ENCODE measurements around the gene TIAM2. TPM values are rescaled to one million over a fixed set of nuclear protein-coding genes. Genes with fewer than 3 reads are reported as not detected.
"Not testable (repeated sequence)": the region's sequence is repeated elsewhere in the genome, so short reads cannot be mapped to it uniquely, and the experiment has no call there.

Gene TIAM2
- total RNA-seq, 2 experiments from 2014 or later: 4.9 to 5.6 TPM

DNA sequence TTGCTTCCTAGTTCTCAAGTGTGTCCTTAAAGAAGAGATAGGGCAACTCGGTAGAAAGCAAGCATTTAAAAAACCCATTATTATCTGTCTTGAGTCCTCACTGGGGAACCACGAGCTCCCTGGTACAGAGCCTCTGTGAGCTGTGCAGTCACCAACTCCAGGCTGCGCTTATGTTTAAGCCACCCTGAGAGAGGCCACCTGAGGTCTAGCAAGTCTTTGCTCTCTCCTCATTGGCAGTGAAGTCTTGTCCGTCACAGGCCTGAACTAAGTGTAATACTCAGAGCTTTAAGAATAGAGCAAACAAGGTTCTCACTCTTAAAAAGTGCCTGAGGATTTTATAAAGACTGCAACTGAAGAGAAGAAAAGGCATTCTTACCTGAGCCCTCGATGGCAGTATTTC lies 264.8 kb downstream of the TIAM2 start:
- no peak for DNase-seq
- Mint-ChIP-seq H3K27me3 (no peaks in the 10 kb centered on the region), H3K4me3 (no peak overlapping the region), H3K36me3 (ENCODE audit: low read depth) (peaks cover 27% of the 10 kb centered on the region), H3K27ac (no peak overlapping the region), H3K9me3 (no peaks in the 10 kb centered on the region), H3K4me1 (peaks cover 12% of the 10 kb centered on the region)
- ChIA-PET CTCF (interaction anchor here (0.9 to 2.1 kb wide), 3 partner anchors 9 to 82 kb away, joined by 3 to 8 read pairs (median 5); no protein-coding TSS in a partner anchor), POLR2A (no interaction called here)

DNA sequence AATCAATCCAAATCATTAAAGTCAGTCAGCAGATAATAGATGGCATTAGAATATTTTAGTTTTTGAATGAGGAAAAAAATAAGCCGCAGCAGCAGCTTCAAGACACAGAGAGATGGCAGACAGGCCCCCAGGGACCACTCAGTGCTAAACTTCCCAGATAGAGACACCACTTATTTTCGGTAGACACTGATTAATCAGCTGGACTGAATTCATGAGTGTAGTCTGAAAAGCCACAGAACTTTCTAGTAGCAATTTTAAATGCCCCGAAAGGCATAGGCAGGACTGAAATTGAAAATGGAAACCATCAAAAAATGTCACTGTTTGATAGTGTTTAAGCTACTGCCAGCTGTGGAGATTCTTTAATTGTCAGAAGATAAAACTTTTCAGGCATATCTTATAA lies 265.6 kb downstream of the TIAM2 start:
- Mint-ChIP-seq H3K27ac (no peak overlapping the region), H3K4me3 (no peak overlapping the region), H3K36me3 (ENCODE audit: low read depth) (peaks cover 25% of the 10 kb centered on the region), H3K9me3 (no peaks in the 10 kb centered on the region), H3K27me3 (no peaks in the 10 kb centered on the region), H3K4me1 (peaks cover 12% of the 10 kb centered on the region)
- POLR2A ChIA-PET: no interaction called here
- no peak for DNase-seq
- CTCF ChIA-PET: interaction anchor here (1.6 kb wide), 1 partner anchor 9 kb away, joined by 3 read pairs; no protein-coding TSS in a partner anchor

DNA sequence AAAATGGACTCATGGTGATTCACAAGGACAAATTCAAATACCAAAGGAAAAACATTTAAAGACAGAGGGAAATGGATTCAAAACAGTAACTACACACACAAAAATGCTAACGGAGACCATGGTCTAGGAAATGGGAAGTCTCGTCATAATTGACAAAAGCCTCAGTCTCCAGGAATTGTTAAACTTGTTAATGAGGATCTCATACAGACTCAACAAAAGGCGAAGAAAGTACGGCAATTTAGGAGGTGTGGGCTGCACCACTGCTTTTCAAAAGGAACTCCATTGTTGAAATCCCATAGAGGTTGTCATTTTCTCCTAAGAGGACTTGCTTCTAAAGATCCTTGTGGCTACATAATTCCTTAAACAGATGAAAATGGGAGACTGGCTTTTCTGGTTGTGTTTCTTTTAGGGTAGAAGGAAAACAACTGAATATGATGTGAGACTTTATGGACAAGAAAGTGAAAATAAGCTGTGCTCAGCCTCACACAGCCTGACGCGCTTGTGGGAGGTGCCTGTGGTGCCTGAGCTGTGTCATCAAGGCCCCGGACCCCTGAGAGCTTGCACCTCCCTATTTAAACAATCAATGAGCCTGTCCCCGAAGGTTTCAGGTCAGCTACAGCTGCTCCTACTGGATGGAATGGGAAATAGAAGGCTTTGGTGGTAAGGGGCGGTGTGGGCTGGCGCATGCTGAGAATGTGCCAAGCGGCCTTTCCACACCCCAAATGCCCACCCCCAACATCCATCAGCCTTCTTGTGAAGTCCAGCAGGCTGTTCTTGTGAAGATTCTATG lies 266.2 kb downstream of the TIAM2 start:
- Mint-ChIP-seq H3K27me3 (no peaks in the 10 kb centered on the region), H3K4me3 (no peak overlapping the region), H3K36me3 (ENCODE audit: low read depth) (peaks cover 28% of the 10 kb centered on the region), H3K4me1 (peaks cover 12% of the 10 kb centered on the region), H3K27ac (no peak overlapping the region), H3K9me3 (no peaks in the 10 kb centered on the region)
- ChIA-PET POLR2A (no interaction called here), CTCF (interaction anchor here (1.1 kb wide), 2 partner anchors 84 to 333 kb away, joined by 3 to 6 read pairs; no protein-coding TSS in a partner anchor)
- no peak for DNase-seq

DNA sequence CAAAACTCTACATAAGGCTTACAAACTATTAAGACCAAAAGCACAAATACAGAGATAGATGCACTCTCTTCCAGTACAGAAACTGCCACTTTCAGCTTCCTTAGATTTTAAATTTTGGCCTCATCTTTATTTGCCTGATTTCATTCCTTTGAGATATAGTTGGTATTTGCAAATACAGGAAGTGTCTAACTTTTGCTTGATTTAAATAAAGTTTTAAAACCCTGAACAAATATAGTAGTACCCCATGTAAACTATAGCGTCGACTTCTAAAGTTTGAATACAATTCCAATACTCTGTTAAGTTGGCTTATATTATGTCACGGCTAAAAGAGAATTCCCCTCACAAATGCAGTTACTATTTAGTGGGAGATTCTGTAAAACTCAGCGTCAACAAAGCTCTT lies 267.5 kb downstream of the TIAM2 start:
- ChIA-PET POLR2A (no interaction called here), CTCF (interaction anchor here (1.1 kb wide), 1 partner anchor 335 kb away, joined by 3 read pairs; no protein-coding TSS in a partner anchor)

DNA sequence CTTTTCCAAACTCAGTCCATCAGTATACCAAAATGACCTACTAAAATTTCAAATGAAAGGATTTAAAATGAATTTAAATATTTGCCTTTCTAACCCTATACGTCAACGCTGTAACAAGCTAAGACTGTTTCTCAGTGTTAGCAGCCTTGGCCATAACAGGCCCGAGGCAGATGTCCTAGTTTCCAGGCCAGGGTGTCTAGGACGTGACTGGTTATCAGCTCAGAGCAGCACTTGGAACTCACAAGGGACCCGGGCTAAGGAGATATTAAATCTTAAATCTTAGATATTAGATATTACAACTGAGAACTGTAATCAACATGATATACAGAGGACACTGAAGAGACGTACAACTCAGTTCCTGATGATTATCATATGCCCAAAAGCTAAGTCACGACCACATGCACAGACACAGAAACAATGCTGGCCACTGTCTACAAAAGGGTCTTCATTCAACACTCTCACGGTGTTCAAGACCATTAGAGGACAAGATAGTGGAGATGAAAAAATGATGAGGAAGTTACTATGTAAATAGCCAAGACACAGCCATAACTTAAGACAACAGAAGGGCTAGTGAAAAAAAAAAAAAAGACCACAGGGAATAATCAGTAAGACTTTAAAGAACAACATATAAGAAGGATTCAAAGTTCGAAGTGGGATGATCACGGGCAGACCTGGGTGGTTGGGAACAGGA lies 268.4 kb downstream of the TIAM2 start, which contains the start of gene CLDN20:
Gene CLDN20, plus strand, starts transcription at position 641 of the 691 bp plus-strand sequence. CDS start 11,707 bp downstream, outside the sequence.
- H3K4me1 Mint-ChIP-seq: peaks cover 20% of the 10 kb centered on the region
- H3K36me3 Mint-ChIP-seq (ENCODE audit: low read depth): peaks cover 25% of the 10 kb centered on the region
- ChIA-PET CTCF (no interaction called here), POLR2A (interaction anchor here (0.5 kb wide), 1 partner anchor 71 kb away, joined by 16 read pairs; no protein-coding TSS in a partner anchor)
- H3K9me3 Mint-ChIP-seq: no peaks in the 10 kb centered on the region
- H3K4me3 Mint-ChIP-seq: no peak within 1 kb of the TSS
- no peaks in the 10 kb centered on the region for H3K27me3 Mint-ChIP-seq
- no peak for DNase-seq
- no peak within 1 kb of the TSS for H3K27ac Mint-ChIP-seq

More for the DNA sequence above, 267.5 kb downstream of the TIAM2 start:
- Mint-ChIP-seq H3K9me3 (no peaks in the 10 kb centered on the region), H3K27me3 (no peaks in the 10 kb centered on the region), H3K27ac (no peak overlapping the region), H3K36me3 (ENCODE audit: low read depth) (peaks cover 22% of the 10 kb centered on the region), H3K4me3 (no peak overlapping the region), H3K4me1 (peaks cover 16% of the 10 kb centered on the region)
- DNase-seq: no peak

DNA sequence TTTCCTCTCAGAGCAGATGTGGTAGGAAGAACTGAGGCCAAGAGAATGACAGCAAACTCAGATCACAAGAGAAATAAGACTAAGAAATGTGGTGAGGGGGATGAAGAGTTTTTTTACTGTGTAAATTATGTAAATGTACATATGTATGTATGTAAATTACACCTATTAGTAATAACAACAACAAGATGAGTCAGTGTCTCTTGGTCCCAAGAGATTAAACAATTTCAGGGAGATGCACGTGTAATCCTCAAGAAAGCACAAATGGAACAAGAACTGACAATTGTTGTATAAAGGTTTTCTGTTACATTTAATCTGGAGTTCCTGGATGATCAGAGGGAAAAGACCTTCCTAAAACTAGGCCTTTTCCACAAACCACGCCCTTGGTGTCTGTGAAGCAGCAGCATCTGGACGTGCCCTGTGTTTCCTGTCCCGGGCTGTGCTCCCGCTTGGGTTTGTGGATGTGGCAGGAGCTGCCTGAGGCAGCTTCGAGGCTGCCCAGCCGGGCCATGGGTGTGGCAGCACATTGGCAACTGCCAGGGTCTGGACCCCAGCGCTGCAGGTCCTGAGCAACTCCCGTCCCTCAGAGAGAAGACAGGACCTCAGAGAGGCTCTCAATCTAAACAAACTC lies 269.7 kb downstream of the TIAM2 start:
- Mint-ChIP-seq H3K27me3 (no peaks in the 10 kb centered on the region), H3K36me3 (ENCODE audit: low read depth) (peaks cover 19% of the 10 kb centered on the region), H3K9me3 (no peaks in the 10 kb centered on the region), H3K4me1 (peaks cover 20% of the 10 kb centered on the region), H3K4me3 (no peak overlapping the region), H3K27ac (no peak overlapping the region)
- ChIA-PET CTCF (no interaction called here), POLR2A (no interaction called here)
- DNase-seq: no peak

DNA sequence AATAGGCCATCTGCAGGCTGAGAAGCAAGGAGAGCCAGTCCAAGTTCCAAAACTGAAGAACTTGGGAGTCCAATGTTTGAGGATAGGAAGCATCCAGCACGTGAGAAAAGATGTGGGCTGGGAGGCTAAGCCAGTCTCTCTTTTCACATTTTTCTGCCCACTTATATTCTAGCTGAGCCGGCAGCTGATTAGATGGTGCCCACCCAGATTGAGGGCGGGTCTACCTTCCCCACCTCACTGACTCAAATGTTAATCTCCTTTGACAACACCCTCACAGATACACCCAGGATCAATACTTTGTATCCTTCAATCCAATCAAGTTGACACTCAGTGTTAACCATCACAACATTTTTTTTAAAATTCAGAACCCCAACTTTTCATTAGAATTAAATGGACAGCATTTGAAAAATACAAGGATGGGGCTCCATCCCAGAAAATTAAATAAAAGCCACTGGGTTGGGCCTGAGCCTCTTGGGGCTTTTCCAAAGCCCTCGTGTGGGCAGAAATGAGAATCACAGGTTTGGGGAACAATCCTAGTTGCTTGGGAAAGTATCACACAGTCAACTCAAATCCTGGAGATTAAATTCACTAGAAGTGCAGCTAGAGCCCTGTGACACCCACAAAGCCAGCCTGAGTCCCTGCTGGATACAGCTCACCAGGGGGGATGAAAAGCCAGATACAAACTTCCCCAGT lies 270.9 kb downstream of the TIAM2 start:
- ChIA-PET POLR2A (no interaction called here), CTCF (interaction anchor here (0.6 to 1.3 kb wide), 3 partner anchors 30 to 78 kb away, joined by 3 read pairs; no protein-coding TSS in a partner anchor)
- H3K27ac Mint-ChIP-seq: no peak overlapping the region
- H3K36me3 Mint-ChIP-seq (ENCODE audit: low read depth): peaks cover 14% of the 10 kb centered on the region
- no peak for DNase-seq
- no peaks in the 10 kb centered on the region for H3K27me3 Mint-ChIP-seq
- no peak overlapping the region for H3K4me3 Mint-ChIP-seq
- H3K4me1 Mint-ChIP-seq: peaks cover 16% of the 10 kb centered on the region
- no peaks in the 10 kb centered on the region for H3K9me3 Mint-ChIP-seq

DNA sequence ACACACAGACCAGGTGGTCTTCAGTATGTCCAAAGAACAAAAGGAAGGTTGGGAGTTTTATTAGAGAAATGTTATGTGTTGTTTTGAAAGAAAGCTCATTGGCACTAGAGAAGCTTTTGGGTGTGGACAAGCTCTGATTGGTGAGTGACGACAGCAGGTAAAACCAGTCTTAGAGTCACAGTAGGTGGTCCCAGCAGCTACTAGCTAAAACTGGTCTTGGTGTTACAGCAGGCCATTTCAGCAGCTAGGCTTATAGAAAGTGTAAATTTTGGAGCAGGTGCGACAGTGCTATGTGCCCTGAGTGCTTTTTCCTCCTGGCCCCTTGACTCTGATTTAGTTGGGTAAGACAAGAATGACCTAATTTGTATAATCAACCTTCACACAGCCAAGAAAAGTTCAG lies 272.3 kb downstream of the TIAM2 start:
- no peak for DNase-seq
- Mint-ChIP-seq H3K27me3 (no peaks in the 10 kb centered on the region), H3K36me3 (ENCODE audit: low read depth) (peaks cover 14% of the 10 kb centered on the region), H3K9me3 (no peaks in the 10 kb centered on the region), H3K4me1 (peaks cover 10% of the 10 kb centered on the region), H3K4me3 (no peak overlapping the region), H3K27ac (no peak overlapping the region)
- POLR2A ChIA-PET: no interaction called here
- CTCF ChIA-PET: interaction anchor here (1.3 to 1.5 kb wide), 2 partner anchors 10 to 33 kb away, joined by 3 read pairs; no protein-coding TSS in a partner anchor

DNA sequence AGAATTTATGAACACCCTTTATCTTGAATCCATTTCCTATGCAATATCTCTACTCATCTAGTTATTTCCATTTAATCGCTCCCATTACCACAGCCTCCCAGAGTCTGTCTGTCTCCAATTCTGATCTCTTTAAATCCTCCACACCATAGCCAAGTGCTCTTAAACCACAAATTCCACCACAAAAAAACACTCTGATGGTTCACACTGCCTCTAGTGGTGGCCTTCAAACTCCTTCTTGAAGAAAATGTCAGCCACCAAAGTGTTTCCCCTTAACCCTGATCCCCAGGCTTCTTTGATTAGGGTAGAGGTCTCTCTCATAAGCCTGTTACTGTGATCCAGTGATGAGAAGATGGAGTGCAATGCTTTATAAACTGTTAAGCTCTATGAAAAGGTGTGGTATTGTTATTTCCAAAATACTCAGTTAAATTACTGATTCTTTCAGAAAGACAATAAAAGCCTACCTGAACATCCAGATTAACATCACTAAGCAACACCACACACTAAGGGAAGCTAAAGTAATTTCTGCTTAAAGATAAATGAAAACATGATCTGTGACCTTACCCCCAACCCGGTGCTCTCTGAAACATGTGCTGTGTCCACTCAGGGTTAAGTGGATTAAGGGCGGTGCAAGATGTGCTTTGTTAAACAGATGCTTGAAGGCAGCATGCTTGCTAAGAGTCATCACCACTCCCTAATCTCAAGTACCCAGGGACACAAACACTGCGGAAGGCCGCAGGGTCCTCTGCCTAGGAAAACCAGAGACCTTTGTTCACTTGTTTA lies 273.2 kb downstream of the TIAM2 start:
- H3K27ac Mint-ChIP-seq, H3K4me1 Mint-ChIP-seq, H3K27me3 Mint-ChIP-seq, H3K9me3 Mint-ChIP-seq, POLR2A ChIA-PET, H3K4me3 Mint-ChIP-seq: not testable (repeated sequence)
- CTCF ChIA-PET: interaction anchor here (1.0 to 2.1 kb wide), 4 partner anchors 9 to 91 kb away, joined by 3 to 5 read pairs (median 4); no protein-coding TSS in a partner anchor
- peaks cover 16% of the 10 kb centered on the region for H3K36me3 Mint-ChIP-seq (ENCODE audit: low read depth)
- peak; percentile 36 for DNase-seq

DNA sequence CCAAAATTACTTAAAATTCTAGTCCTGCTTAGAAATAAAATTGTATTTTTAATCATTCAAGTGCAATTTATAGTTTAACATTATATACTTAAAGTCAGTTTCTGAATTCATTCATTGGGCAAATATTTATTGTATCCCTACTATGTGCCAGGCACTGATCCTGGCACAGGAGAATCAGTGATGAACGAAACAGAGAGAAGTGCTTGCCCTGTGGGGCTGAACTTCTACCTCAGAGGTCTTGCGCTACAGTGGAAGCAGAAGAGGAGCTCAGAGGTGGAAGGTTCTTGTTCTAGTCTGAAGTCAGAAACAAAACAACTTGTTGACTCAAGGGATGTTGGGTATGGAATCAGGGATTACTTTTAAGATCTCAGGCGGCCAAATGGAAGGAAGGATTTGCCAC lies 274.6 kb downstream of the TIAM2 start:
- Mint-ChIP-seq H3K36me3 (ENCODE audit: low read depth) (peaks cover 13% of the 10 kb centered on the region), H3K9me3 (no peaks in the 10 kb centered on the region), H3K27me3 (no peaks in the 10 kb centered on the region), H3K4me3 (no peak overlapping the region), H3K4me1 (peaks cover 8% of the 10 kb centered on the region), H3K27ac (no peak overlapping the region)
- POLR2A ChIA-PET: no interaction called here
- CTCF ChIA-PET: interaction anchor here (0.8 to 2.1 kb wide), 5 partner anchors 8 to 62 kb away, joined by 3 to 5 read pairs (median 3); no protein-coding TSS in a partner anchor
- DNase-seq: no peak

DNA sequence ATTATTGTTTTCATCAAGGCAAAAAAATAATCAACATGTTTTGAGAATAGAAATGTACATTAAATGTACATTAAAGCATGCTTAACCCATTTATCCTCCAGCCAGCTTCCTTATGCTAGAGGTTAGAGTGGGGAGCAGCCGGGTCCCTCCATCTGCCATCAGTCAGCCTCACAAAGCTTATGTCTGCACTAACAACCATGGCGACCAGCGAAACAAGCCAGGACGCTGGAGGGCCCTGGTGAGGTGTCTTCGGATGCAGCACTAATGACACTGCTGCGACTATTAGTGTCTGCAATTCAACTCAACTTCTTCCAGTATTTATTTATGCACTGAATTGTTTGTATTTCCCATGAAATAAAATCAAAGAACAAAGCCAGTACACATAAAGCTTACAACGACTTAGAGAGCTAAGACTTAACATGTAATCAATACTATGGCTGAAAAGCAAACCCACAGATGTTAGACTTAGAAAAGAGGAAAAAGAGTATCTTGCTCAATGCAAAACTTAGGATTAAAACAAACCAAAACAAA lies 275.5 kb downstream of the TIAM2 start:
- peaks cover 13% of the 10 kb centered on the region for H3K36me3 Mint-ChIP-seq (ENCODE audit: low read depth)
- ChIA-PET POLR2A (interaction anchor here (0.6 kb wide), 1 partner anchor 11 kb away, joined by 9 read pairs; no protein-coding TSS in a partner anchor), CTCF (interaction anchor here (0.8 to 1.5 kb wide), 3 partner anchors 11 to 19 kb away, joined by 3 read pairs; no protein-coding TSS in a partner anchor)
- H3K27ac Mint-ChIP-seq: no peak overlapping the region
- H3K4me1 Mint-ChIP-seq: peaks cover 8% of the 10 kb centered on the region
- no peaks in the 10 kb centered on the region for H3K27me3 Mint-ChIP-seq
- H3K4me3 Mint-ChIP-seq: no peak overlapping the region
- DNase-seq: no peak
- H3K9me3 Mint-ChIP-seq: no peaks in the 10 kb centered on the region

Measured in activated CD4-positive, alpha-beta T cell treated with anti-CD3 and anti-CD28 coated beads, Interleukin-2, amount 10 ng/mL, durations not matched to agents 7 days and 5 days (primary cell).